ENCODE data around the gene RALA. TPM values are rescaled to one million over a fixed set of nuclear protein-coding genes. Genes with fewer than 3 reads are reported as not detected.

Gene RALA
- total RNA-seq, 1 experiment from 2014 or later, result 14.7 TPM

- H3K4me3 ChIP-seq, result no peak overlapping the region
These were observed 130.5 kb downstream of the RALA start for GRCh38 chr7:39753823-39754325.

GRCh38 chr7:39754326-39755120 is 131.2 kb downstream of the RALA start:
- Histone ChIP-seq H3K9me3 (peaks cover 5% of the 10 kb centered on the region; the same call in 1 of the 2 replicates), H3K27me3 (no peaks in the 10 kb centered on the region), H3K4me3 (no peak overlapping the region), H3K36me3 (peaks cover 3% of the 10 kb centered on the region; the same call in 1 of the 2 replicates)
- DNase-seq, result peak; percentile 12

More at GRCh38 chr7:39753823-39754325, 130.5 kb downstream of the RALA start:
- no peak for DNase-seq
- Histone ChIP-seq H3K27me3 (no peaks in the 10 kb centered on the region), H3K9me3 (0 out of 2 replicates have a peak, but pooled peaks cover 3% of the 10 kb centered on the region), H3K36me3 (0 out of 2 replicates have a peak, but pooled peaks cover 3% of the 10 kb centered on the region)

DNA sequence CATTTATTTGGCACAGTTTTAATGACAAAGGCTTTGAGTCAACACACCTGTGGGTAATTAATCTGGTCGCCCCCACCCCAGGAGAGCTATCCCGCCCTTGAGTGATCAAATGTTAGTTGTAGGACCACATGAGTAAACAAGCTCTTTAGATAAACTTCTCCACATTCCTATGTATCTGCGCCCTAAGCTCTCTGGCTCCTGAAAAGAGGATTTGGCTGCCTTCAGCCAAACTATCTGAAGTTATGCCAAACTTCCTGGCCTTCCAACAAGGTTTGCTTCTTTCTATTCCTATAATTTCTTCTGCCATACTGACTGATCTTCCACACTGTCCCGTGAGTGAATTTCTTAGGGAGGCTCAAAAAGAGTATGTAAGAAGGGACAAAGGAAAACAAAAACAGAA is 134.2 kb downstream of the RALA start:
- DNase-seq, result peak; percentile 61
- H3K9me3 ChIP-seq, result peaks cover 5% of the 10 kb centered on the region; the same call in 1 of the 2 replicates

More for the DNA sequence above, 134.2 kb downstream of the RALA start:
- Histone ChIP-seq H3K36me3 (peaks cover 3% of the 10 kb centered on the region; the same call in 1 of the 2 replicates), H3K27me3 (no peaks in the 10 kb centered on the region), H3K4me3 (no peak overlapping the region)

Other genes with a start within 250 kb of the RALA start
- gene YAE1, start 57.2 kb upstream of the RALA start, total RNA-seq (2014; rRNA removed; shearing (Covaris generic); ENCODE audit: low replicate concordance), result 23.2 and 26.3 TPM in 2 replicates